HG03469 (cell line): ENCODE data around the gene MX1.

Source experiments
- ATAC-seq: cut with Tn5 transposase; IDR thresholded peaks from one replicate; pipeline ENCODE4 v1.9.1; 2021; ENCODE audit warnings: mild to moderate bottlenecking, moderate library complexity, moderate number of reproducible peaks; ENCODE audit not compliant: unreplicated experiment

Gene MX1, protein sequence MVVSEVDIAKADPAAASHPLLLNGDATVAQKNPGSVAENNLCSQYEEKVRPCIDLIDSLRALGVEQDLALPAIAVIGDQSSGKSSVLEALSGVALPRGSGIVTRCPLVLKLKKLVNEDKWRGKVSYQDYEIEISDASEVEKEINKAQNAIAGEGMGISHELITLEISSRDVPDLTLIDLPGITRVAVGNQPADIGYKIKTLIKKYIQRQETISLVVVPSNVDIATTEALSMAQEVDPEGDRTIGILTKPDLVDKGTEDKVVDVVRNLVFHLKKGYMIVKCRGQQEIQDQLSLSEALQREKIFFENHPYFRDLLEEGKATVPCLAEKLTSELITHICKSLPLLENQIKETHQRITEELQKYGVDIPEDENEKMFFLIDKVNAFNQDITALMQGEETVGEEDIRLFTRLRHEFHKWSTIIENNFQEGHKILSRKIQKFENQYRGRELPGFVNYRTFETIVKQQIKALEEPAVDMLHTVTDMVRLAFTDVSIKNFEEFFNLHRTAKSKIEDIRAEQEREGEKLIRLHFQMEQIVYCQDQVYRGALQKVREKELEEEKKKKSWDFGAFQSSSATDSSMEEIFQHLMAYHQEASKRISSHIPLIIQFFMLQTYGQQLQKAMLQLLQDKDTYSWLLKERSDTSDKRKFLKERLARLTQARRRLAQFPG

DNA sequence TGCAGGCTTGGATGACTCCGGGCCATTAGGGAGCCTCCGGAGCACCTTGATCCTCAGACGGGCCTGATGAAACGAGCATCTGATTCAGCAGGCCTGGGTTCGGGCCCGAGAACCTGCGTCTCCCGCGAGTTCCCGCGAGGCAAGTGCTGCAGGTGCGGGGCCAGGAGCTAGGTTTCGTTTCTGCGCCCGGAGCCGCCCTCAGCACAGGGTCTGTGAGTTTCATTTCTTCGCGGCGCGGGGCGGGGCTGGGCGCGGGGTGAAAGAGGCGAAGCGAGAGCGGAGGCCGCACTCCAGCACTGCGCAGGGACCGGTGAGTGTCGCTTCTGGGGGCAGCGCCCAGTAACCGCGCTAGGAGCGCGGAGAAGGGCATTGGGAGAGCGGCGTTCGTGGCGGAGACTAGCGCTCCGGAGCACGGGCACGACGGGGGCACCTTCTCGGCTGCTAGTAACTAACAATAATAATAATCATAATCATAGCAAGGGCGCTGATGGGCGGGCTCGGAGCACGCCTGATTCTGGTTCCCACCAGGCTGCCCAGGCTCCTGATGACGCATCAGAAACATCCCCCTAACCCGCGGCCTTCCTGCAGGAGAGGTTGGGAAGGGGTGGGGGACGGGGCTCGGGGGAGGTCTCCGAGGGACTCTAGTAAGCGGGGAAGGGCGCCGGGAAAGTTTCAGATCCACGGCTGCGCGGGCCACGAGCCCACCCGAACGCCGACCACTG lies at the start of gene MX1:
TSS of gene MX1 (plus strand) at position 286 of the 722 bp plus-strand sequence. CDS start 5,832 bp downstream, outside the sequence.
- ATAC-seq: peak; percentile 73

DNA sequence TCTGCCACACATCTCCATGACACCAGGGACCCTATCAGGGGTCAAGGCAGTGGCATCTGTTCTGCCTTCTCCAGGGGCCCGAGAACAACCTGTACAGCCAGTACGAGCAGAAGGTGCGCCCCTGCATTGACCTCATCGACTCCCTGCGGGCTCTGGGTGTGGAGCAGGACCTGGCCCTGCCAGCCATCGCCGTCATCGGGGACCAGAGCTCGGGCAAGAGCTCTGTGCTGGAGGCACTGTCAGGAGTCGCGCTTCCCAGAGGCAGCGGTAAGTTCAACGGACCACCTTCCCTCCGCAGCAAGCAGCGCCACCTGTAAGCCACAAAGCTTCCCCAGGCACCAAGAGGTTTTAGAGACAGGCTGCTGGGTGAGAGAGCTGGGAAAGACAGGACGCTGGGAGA lies 48.3 kb upstream of the MX1 start:
- ATAC-seq: no peak

DNA sequence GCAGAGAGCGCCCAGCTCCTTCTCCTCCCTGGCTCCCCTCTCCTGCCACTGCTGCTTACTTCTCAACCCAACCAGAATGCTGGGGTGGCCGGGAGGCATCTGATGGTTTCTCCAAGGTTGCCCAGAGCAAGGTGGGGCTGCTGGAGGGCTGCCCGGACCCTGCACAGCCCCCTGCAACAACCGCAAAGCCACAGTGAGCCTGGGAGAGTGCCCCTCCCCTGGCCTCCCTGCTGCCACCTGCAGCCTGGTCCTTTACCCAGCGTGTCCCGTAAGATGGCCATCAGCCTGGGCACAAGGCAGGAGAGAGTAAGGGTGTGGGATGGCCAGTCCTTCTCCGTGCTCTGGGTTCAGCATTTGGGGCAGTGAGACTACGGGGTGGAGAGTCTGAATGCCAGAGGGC lies 47.2 kb upstream of the MX1 start:
- no peak for ATAC-seq

DNA sequence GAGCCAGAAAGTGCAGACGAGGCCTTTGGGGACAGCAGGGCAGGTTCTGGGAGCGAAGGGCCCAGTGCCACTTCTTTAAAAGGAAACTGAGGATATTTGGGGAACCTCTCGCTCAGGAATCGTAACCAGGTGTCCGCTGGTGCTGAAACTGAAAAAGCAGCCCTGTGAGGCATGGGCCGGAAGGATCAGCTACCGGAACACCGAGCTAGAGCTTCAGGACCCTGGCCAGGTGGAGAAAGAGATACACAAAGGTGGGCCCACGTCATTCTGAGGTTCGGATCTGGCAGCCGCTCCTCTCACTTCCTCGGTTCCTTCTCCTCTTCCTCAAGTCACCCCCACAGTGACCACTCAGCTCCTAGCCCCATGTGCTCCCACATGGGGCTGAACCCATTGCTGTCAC lies 46.1 kb upstream of the MX1 start:
- no peak for ATAC-seq

DNA sequence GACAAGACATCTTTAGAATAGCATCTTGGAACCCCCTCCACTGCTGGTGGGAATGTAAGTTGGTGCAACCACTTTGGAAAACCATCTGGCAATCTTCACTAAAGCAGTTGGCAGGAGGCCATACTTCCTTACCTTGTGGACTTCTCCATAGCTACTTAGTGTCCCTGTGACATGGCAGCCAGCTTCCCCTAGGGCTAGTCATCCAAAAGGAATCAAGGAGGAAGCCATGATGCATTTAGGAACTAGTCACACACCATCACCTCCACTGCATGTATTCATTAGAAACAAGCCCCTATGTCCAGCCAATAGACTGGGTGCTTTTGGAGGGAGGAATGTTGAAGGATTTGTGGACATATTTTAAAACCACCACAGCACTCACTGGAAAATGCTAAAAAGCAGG lies 44.3 kb upstream of the MX1 start:
- ATAC-seq: no peak

DNA sequence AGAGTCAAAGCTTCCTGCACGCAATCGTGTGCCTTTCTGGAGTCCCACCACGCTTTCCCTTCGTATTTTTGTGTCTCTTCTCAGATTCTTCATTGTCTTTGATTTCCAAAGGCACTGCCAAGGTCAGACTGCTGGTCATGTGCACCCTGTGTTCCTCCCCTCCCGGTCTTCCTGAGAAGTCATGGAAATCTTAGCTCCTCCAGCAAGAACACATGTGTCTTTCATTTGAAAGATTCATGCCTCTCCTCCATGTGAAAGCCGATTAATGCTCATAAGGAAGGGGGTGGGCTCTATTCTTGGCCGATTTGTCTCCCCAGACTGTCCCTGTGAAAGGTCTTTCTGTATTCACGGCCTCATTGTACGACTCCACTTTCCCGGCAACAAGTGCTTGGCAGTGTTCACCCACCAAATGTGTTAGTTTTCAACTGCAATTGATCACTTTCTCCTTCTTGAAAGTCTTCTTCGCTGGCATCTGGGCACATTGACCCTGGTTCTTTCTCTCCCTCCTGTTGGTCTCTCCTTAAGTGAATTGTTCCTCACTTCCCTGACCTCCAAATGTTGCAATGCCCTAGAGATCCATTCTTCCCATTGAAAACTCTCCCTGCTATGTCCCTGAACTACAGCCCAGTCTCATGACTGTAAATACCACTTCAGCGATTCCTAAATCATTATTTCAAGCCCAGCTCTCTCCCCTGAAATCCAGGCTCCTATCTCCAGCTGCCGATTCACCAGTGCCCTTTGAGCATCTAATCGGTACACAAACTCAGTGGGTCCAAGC lies 38.8 kb upstream of the MX1 start:
- no peak for ATAC-seq

DNA sequence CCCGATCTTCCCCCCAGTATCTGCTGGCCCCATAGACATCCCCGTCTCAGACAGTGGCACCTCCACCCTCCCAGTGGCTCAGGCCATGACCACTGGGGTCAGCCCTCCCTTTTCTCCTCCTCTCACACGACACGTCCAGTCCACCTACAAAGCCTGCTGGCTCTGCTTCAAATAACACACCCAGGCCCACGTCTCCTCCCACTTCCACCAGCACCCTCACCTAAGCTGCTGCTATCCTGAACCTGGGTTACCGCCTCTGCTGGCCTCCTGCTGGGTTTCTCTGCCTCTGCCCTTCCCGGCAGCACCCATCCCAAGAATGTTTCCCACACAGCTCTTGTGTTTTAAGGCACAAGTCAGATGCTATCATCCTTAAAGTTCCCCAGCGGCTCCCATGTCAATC lies 38.2 kb upstream of the MX1 start:
- ATAC-seq: no peak

DNA sequence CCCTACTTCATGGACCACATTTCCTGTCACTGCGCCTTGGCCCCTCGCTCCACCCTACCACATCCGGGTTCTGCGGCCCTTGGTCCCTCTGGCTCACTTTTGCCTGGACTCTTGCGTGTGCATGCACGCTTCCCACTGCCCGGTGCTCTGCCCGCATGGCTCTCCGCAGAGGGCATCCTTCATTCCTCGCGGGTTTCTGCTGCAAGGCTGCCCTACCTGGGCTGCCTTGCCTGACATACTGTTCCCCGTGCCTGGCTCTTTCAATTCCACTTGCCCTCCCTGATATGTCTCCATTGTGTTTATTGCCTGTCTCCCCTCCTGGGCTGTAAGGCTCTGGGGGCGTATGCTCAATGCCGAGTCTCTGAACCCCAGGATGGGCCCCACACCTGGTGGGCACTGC lies 37.8 kb upstream of the MX1 start:
- ATAC-seq: no peak

DNA sequence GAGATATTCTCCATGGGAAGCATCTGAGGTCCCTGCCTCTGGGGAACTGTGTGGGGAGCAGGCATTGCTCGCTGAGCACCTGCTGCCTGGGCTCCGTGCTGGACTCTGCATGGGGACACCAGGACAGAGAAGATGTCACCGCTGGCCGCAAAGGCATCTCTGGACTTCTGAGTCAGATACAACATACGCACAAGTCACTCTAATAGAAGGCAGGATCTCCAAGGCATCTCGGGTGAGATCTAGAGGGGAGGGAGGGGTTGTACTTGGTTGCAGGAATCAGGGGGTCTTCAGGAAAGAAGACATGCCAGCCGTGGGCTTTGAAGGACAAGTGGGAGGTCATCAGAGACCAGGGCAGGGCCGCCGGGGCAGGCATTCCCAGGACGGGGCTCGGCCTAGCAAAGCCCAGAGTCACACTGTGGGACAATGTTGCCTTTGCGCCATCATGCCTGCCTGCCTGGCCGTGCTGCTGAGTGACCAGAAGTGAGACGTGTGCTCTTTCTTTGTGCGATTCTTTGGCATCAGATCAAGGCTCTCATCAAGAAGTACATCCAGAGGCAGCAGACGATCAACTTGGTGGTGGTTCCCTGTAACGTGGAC lies 35.9 kb upstream of the MX1 start:
- ATAC-seq: no peak

DNA sequence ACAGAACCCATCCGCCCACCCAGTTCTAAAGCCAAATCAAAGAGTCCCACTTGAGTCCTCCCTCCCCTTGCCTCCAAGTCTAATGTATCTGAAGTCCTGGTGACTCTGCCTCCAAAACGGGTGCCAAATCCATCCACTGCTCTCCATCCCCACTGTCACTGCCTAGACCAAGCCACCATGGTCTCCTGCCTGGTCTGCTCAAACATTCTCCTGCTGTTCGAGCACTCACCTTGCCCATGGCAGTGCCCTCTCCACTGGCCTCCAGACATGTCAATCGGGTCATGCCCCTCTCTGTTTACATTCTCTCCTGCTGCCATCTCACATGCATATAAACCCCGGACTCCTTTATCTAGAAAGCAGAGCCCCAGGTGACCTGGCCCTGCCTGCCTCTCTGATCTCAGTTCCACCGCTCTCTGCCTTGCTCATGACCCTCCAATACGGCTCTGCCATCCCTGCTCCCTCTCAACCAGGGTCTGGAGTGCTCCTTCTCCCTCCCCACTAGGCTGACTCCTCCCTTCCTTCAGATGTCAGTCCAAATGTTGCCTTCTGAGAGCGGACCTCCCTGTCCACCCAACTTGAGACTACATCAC lies 32.1 kb upstream of the MX1 start:
- ATAC-seq: no peak

DNA sequence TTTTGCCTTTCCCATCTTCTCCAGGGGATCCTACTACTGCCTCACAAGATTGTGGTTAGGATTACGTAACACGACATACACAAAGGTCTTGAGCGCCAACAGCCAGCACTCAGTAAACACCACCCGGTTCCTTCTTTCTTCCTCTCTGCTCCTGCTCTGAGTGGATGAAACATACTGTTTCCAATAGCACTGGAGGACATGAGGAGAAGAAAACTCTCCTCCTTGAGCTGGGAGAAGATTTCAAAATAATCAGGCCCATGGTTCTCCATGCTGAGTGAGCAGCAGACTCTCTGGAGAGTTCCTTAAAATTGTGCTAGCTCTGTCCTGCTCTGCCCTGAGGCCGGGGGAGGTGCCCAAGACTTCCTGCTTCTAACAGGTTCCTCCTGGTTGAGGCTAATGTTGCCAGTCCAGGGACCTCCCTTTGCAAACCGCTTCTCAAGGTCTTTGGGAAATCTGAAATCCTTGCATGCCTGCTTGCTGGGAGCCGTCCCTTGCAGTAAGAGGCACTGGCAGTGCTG lies 29.4 kb upstream of the MX1 start:
- no peak for ATAC-seq

DNA sequence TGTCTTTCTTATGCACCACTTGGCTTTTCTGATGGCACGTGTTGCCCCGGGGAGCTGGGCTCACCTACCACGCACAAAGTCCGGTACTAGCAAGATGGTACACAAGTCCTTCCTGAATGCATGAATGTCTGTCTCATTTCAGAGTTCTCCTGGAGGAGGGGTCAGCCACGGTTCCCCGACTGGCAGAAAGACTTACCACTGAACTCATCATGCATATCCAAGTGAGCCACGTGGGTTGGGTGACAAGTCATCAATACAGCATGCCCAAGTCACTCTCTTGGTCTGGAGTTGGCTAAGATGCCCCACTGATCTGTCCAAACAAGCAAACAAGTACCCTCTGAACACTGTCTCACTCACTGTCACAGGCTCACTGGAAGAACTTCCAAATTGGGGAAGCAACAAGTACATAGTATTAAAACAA lies 28.6 kb upstream of the MX1 start:
- no peak for ATAC-seq

DNA sequence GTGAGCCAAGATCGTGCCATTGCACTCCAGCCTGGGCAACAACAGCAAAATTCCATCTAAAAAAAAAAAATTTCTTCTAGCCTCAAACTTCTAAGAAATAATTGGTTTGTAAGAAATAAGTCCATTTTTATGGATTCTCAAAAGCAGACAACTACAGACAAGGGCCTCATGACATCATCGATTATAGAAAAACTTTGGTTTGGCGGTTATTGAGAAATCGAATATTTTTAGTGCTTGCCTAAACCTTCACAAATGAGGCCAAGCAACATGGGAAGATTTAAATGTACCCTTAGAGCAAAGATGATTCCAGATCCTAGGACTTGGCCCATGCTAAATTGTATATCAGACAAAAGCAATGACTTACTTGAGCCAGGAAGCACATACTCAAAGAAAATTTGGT lies 27.8 kb upstream of the MX1 start:
- ATAC-seq: no peak

DNA sequence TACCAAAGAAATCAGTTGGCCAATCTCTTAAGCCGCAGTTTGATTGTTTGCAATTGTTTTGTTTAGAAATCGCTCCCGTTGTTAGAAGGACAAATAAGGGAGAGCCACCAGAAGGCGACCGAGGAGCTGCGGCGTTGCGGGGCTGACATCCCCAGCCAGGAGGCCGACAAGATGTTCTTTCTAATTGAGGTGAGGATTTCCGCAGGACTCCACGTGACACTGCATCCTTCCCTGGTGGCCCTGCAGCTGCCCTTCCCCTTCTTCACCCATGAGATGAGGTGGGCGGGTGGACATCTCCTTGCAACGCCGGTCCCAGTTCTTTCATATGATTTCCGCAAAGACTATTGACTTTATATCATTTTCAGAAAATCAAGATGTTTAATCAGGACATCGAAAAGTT lies 27.2 kb upstream of the MX1 start:
- ATAC-seq: no peak

DNA sequence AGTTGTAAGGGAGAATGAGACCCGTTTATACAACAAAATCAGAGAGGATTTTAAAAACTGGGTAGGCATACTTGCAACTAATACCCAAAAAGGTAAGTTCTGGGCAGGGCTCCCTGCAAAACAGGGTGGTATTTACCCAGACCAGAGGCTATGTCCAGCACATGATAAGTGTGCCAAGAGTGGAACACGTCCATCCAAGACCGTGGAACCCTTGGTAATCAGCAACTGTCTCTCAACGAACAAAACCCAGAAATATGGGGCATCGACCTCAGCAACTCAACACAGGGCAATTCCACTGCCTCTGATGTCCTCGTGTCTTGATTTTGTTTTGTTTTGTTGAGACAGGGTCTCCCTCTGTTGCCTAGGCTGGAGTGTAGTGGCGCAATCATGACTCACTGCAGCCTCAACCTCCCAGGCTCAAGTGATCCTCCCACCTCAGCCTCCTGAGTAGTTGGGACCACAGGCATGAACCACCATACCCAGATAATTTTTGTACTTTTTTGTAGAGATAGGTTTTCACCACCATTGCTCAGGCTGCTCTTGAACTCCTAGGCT lies 26.7 kb upstream of the MX1 start:
- no peak for ATAC-seq

DNA sequence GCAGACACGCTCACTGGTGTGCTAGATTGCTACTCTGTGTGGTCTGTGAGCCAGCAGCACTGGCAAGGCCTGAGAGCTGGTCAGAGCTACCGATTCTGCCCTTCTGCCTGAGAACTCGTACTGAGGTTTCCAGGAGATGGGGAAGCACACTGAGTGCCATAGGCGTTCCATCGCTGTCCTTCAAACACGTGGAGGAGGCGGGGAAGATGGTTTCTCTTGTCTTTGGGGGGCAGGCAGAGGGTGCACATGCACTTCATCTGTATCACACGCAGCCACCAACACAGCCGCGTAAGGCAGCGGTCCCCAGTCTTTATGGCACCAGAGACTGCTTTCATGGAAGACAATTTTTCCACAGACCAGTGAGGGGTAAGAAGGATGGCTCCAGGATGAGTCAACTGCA lies 23.8 kb upstream of the MX1 start:
- ATAC-seq: no peak

DNA sequence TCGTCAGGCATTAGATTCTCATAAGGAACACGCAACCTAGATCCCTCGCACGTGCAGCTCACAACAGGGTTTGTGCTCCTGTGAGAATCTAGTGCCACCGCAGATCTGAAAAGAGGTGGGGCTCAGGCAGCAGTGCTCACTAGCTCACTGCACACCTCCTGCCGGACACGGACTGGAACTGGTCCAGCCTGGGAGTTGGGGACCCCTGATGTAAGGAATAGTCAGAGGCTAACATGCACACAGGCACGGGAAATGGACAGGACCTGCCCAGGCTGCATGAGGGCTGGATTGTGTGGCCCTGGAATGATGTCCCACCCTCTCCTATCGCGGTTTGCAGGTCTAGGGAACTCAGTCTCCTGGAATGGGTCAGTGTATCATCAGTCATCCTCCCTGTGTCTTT lies 23.2 kb upstream of the MX1 start:
- no peak for ATAC-seq

DNA sequence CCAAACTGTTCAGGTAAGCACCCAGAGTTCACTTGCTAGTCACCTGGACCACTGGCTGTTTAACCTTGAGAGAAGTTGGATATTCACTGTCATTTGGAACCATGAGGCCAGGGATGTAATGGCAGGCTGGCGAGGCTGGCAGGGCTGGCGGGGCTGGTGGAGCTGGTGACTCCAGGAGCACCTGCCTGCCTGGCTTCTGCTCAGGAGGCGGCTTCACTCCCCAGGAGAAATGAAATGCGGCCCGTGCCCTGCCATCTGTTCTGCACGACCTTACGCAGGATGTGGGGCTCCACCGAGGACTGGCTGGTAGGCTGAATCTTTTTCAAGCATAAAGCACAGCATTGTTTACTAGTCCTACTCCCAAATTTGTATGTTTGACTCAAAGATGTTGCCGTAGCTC lies 22.7 kb upstream of the MX1 start:
- ATAC-seq: no peak

DNA sequence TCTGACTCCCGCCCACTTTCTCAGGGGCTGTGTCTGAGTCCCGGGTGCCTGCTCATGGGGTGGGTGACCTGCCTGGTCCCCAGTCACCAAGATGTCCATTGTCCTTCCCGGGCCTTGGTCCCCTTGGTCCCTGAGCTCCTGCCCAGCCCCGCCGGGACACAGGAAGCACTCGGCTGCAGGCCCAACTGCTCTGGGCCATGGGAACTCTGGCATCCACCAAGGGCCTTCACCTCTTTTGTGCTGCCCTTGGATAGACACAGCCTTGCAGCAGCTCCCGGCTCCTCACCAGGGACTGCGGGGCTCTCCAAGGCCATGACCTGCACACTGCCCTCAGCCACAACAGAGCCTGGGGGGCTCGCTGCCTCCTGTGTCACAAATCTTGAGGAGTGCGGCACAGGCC lies 22.1 kb upstream of the MX1 start:
- no peak for ATAC-seq

DNA sequence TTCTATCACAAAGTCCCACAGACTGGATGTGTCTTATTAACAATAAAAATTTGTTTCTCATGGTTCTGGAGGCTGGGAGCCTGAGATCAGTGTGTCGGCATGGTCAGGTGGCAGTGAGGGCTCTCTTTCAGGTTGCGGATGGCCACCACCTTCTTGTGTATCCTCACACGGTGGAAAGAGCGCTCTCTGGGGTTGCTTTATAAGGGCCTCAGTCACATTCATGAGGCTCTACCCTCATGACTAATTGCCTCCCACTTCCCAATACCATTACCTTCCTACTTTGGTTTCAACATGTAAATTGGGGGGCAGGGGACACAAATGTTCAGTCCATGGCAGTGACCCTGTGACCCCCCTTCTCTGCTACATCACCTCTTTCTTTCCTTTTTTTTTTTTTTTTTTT lies 20.7 kb upstream of the MX1 start:
- ATAC-seq: no peak
